Thyroid gland (tissue), 4 donors: ENCODE results near the gene OR3A3. TPM values are rescaled to one million over a fixed set of nuclear protein-coding genes. Genes with fewer than 3 reads are reported as not detected.
"Not testable (repeated sequence)": the region's sequence is repeated elsewhere in the genome, so short reads cannot be mapped to it uniquely, and the experiment has no call there.

Source experiments
- DNase-seq, 2 donors: peaks; one replicate each; pipeline ENCODE4 v3.0.0-alpha.2; 2019
- H3K27ac ChIP-seq, 3 donors: fragments of 200-600 bp; sonication (generic); 1 replicate in 2 of 3; 2 replicates in 1 of 3; pipeline ENCODE4 v1.5.1; 2016 to 2019; ENCODE audit warnings: mild to moderate bottlenecking in 1 of 3, moderate library complexity in 1 of 3
- H3K27me3 ChIP-seq: fragments of 200-600 bp; sonication (generic); one replicate; pipeline ENCODE4 v1.5.1; 2019
- H3K36me3 ChIP-seq, 2 donors: fragments of 200-600 bp; sonication (generic); one replicate each; pipeline ENCODE4 v1.5.1; 2016 to 2019
- H3K4me1 ChIP-seq, 2 donors: fragments of 200-600 bp; sonication (generic); one replicate each; pipeline ENCODE4 v1.5.1; 2017 to 2019
- H3K4me3 ChIP-seq, 3 donors: fragments of 200-600 bp; sonication (generic); replicated peaks in 1 of 3; 1 replicate in 2 of 3; 2 replicates in 1 of 3; pipeline ENCODE4 v1.5.1; 2016; ENCODE audit warnings: mild to moderate bottlenecking in 1 of 3
- H3K9me3 ChIP-seq: fragments of 200-600 bp; sonication (generic); one replicate; pipeline ENCODE4 v1.5.1; 2017
- CTCF ChIP-seq, 6 experiments: fragments of 200-600 bp in 3 of 6; fragments of 450-650 bp in 3 of 6; sonication (generic) in 3 of 6; IDR thresholded peaks; one replicate each; pipeline ENCODE4 v1.5.1; 2016 to 2019; ENCODE audit warnings: antibody characterized with exemption in 6 of 6, mild to moderate bottlenecking in 2 of 6, inconsistent platforms in 1 of 6, moderate library complexity in 1 of 6
- POLR2A ChIP-seq, 2 donors: fragments of 450-650 bp; IDR thresholded peaks; one replicate each; pipeline ENCODE4 v1.6.1; 2017; ENCODE audit warnings: antibody characterized with exemption in 2 of 2, mild to moderate bottlenecking in 2 of 2, moderate library complexity in 1 of 2
- WGBS, 2 donors: methylation state at CpG; one replicate each; pipeline ENCODE4 v1.1.5; 2017; 5-methylcytosine and 5-hydroxymethylcytosine counted together
- intact Hi-C: fragments of 100-400 bp; cut with DNase I; formaldehyde crosslinking; loops from one replicate; pipeline ENCODE4 v1.15.1; 2023
- total RNA-seq, 4 donors: library from RNA; depleted of rRNA; stranded (reverse); fragments of >200 nt; gene quantifications; one replicate each; pipeline ENCODE4 v1.2.3, GENCODE V29; 2016

OR3A3 gene
- total RNA-seq, 4 donors from 2014 or later = not detected

- Histone ChIP-seq H3K27me3 (no peaks in the 10 kb centered on the region), H3K36me3 (no peaks in the 10 kb centered on the region), H3K9me3 (no peaks in the 10 kb centered on the region), H3K4me1 (no peaks in the 10 kb centered on the region), H3K27ac (no peak overlapping the region), H3K4me3 (no peak overlapping the region)
- no peak for DNase-seq
- intact Hi-C loops = no loop called here
- TF ChIP-seq CTCF (IDR thresholded peaks at IDR 0.05) (no peak), POLR2A (IDR thresholded peaks at IDR 0.05) (no peak)
- WGBS, 2 donors = 75 to 78% methylated on average over 4 of the region's 4 CpGs
Observed at GRCh38 chr17:3389791-3390190, 21.4 kb upstream of the OR3A3 start.

- H3K27ac ChIP-seq, H3K36me3 ChIP-seq, intact Hi-C loops, H3K4me3 ChIP-seq, H3K4me1 ChIP-seq, DNase-seq, H3K27me3 ChIP-seq, H3K9me3 ChIP-seq: not testable (repeated sequence)
- 48 to 53% methylated on average over 7 of the region's 7 CpGs for WGBS, 2 donors
Observed at GRCh38 chr17:3397801-3398200, 13.4 kb upstream of the OR3A3 start.

GRCh38 chr17:3398310-3398709 lies 12.9 kb upstream of the OR3A3 start, which contains the start of gene OR1E1:
TSS of gene OR1E1 (minus strand) at chr17:3398410. CDS start at chr17:3398410, 0 bp downstream.
- TF ChIP-seq POLR2A (IDR thresholded peaks at IDR 0.05) (no peak), CTCF (IDR thresholded peaks at IDR 0.05) (no peak)
- intact Hi-C loops = no loop called here
- H3K4me1 ChIP-seq = no peaks in the 10 kb centered on the region
- no peak within 1 kb of the TSS for H3K4me3 ChIP-seq
- no peak within 1 kb of the TSS for H3K27ac ChIP-seq
- 79 to 83% methylated on average over 1 of the region's 1 CpG for WGBS, 2 donors
- DNase-seq = no peak
- H3K27me3 ChIP-seq = no peaks in the 10 kb centered on the region
- no peaks in the 10 kb centered on the region for H3K9me3 ChIP-seq
- no peaks in the 10 kb centered on the region for H3K36me3 ChIP-seq

GRCh38 chr17:3400055-3400454 lies 11.1 kb upstream of the OR3A3 start:
- no peak overlapping the region for H3K27ac ChIP-seq
- H3K4me3 ChIP-seq = no peak overlapping the region
- WGBS, 2 donors = 54 to 62% methylated on average over 6 of the region's 6 CpGs
- no peak for DNase-seq
- no peaks in the 10 kb centered on the region for H3K36me3 ChIP-seq
- H3K4me1 ChIP-seq = no peaks in the 10 kb centered on the region
- H3K9me3 ChIP-seq = no peaks in the 10 kb centered on the region
- H3K27me3 ChIP-seq = no peaks in the 10 kb centered on the region
- intact Hi-C loops = no loop called here
- TF ChIP-seq CTCF (IDR thresholded peaks at IDR 0.05) (no peak), POLR2A (IDR thresholded peaks at IDR 0.05) (no peak)

- intact Hi-C loops = no loop called here
- 54 to 60% methylated on average over 2 of the region's 2 CpGs for WGBS, 2 donors
- Histone ChIP-seq H3K36me3 (no peaks in the 10 kb centered on the region), H3K4me3 (no peak overlapping the region), H3K27ac (no peak overlapping the region), H3K9me3 (no peaks in the 10 kb centered on the region), H3K27me3 (no peaks in the 10 kb centered on the region), H3K4me1 (no peaks in the 10 kb centered on the region)
- no peak for DNase-seq
- TF ChIP-seq CTCF (IDR thresholded peaks at IDR 0.05) (no peak), POLR2A (IDR thresholded peaks at IDR 0.05) (no peak)
Observed at GRCh38 chr17:3401786-3402185, 9.4 kb upstream of the OR3A3 start.

- H3K4me3 ChIP-seq, H3K27me3 ChIP-seq, H3K4me1 ChIP-seq, H3K27ac ChIP-seq, H3K9me3 ChIP-seq, DNase-seq, intact Hi-C loops, H3K36me3 ChIP-seq: not testable (repeated sequence)
- WGBS, 2 donors = 68 to 87% methylated on average over 1 of the region's 1 CpG
Observed at GRCh38 chr17:3403856-3404255, 7.3 kb upstream of the OR3A3 start.

GRCh38 chr17:3412216-3412615 lies 1.0 kb downstream of the OR3A3 start:
- DNase-seq, H3K9me3 ChIP-seq, H3K36me3 ChIP-seq, H3K4me1 ChIP-seq, H3K27ac ChIP-seq, intact Hi-C loops, H3K4me3 ChIP-seq, H3K27me3 ChIP-seq: not testable (repeated sequence)
- WGBS, 2 donors = no CpG with 5 or more reads among the region's 16 CpGs
